ENCODE measurements around the gene EIF2B2. TPM values are rescaled to one million over a fixed set of nuclear protein-coding genes. Genes with fewer than 3 reads are reported as not detected.

Gene EIF2B2
- polyA plus RNA-seq, 1 of the 3 experiments (the other 2 are of a cell fraction): 125 TPM

GRCh38 chr14:75060420-75060819, 57.7 kb downstream of the EIF2B2 start (continued):
- TF ChIP-seq PBX3 (IDR thresholded peaks at IDR 0.05) (no peak), YY1 (IDR thresholded peaks at IDR 0.05; ENCODE audit: low read depth) (no peak), TEAD4 (IDR thresholded peaks at IDR 0.05; ENCODE audit: borderline replicate concordance, insufficient read depth) (no peak), FOSL2 (IDR thresholded peaks at IDR 0.05; ENCODE audit: borderline replicate concordance, low read depth) (no peak)

Small RNAs within 50 kb of the gene (small RNA-seq; reads per million reads assigned to genes)
- gene RNU6-689P: 0 reads per million in 7 experiments

Other genes starting within 250 kb of the EIF2B2 start
- 9.4 and 14.0 TPM in 2 replicates for gene YLPM1, start 239.6 kb upstream of the EIF2B2 start, polyA plus RNA-seq (2012; rRNA removed)
- not detected in 2 replicates for gene PROX2, start 126.8 kb upstream of the EIF2B2 start, polyA plus RNA-seq (2012; rRNA removed)
- 92.3 and 117 TPM in 2 replicates for gene DLST, start 121.0 kb upstream of the EIF2B2 start, polyA plus RNA-seq (2012; rRNA removed)
- 2.5 and 4.4 TPM in 2 replicates for gene RPS6KL1, start 79.7 kb upstream of the EIF2B2 start, polyA plus RNA-seq (2012; rRNA removed)
- gene PGF, start 47.3 kb upstream of the EIF2B2 start, polyA plus RNA-seq (2012; rRNA removed): 2.3 and 4.4 TPM in 2 replicates
- 3.8 and 4.7 TPM in 2 replicates for gene MLH3, start 48.5 kb downstream of the EIF2B2 start, polyA plus RNA-seq (2012; rRNA removed)
- 53.5 and 70.1 TPM in 2 replicates for gene ACYP1, start 61.1 kb downstream of the EIF2B2 start, polyA plus RNA-seq (2012; rRNA removed)
- 1.2 and 1.4 TPM in 2 replicates for gene ZC2HC1C, start 66.7 kb downstream of the EIF2B2 start, polyA plus RNA-seq (2012; rRNA removed)
- 48.1 and 53.3 TPM in 2 replicates for gene NEK9, start 124.1 kb downstream of the EIF2B2 start, polyA plus RNA-seq (2012; rRNA removed)
- gene TMED10, start 173.7 kb downstream of the EIF2B2 start, polyA plus RNA-seq (2012; rRNA removed): 168 and 287 TPM in 2 replicates

All from SK-N-SH (cell line).